ACHN (cell line): ENCODE data around the gene ARX.

Experiments
- DNase-seq: peaks from one replicate; pipeline ENCODE4 v3.0.0-alpha.2; 2015
- in situ Hi-C: cut with HindIII; loops from 2 replicates; pipeline ENCODE4 v1.10.0; 2017; ENCODE audit warnings: low sequenced_read_pairs, low pct_ligation_motif_present, low pct_unique_long_range_greater_than_20kb

The ARX gene

GRCh38 chrX:25018682-25019081 lies 2.9 kb upstream of the ARX start:
- no peak for DNase-seq
- in situ Hi-C loops = no loop called here

- DNase-seq = peak; percentile 8
- in situ Hi-C loops = no loop called here
Measured at GRCh38 chrX:25017667-25018247, 2.0 kb upstream of the ARX start.

GRCh38 chrX:25016938-25017598 lies 1.3 kb upstream of the ARX start:
- no peak for DNase-seq
- in situ Hi-C loops = no loop called here

GRCh38 chrX:25016361-25016671 lies 551 bp upstream of the ARX start:
- in situ Hi-C loops = no loop called here

GRCh38 chrX:25014366-25014838 lies 1.4 kb downstream of the ARX start:
- in situ Hi-C loops = no loop called here
- no peak for DNase-seq

More at GRCh38 chrX:25016361-25016671, 551 bp upstream of the ARX start:
- no peak for DNase-seq

- no peak for DNase-seq
Measured at GRCh38 chrX:25013632-25014365, 2.0 kb downstream of the ARX start.

GRCh38 chrX:25012793-25013631 lies 2.8 kb downstream of the ARX start:
- in situ Hi-C loops = no loop called here
- DNase-seq = no peak

More at GRCh38 chrX:25013632-25014365, 2.0 kb downstream of the ARX start:
- in situ Hi-C loops = no loop called here

- peak; percentile 14 for DNase-seq
- in situ Hi-C loops = no loop called here
Measured at GRCh38 chrX:25012433-25012735, 3.4 kb downstream of the ARX start.

GRCh38 chrX:25011589-25012432 lies 4.0 kb downstream of the ARX start:
- no peak for DNase-seq
- in situ Hi-C loops = no loop called here

- in situ Hi-C loops = no loop called here
- no peak for DNase-seq
Measured at GRCh38 chrX:25010784-25011588, 4.8 kb downstream of the ARX start.

- no peak for DNase-seq
- in situ Hi-C loops = no loop called here
Measured at GRCh38 chrX:25009407-25009806, 6.4 kb downstream of the ARX start.

- in situ Hi-C loops = no loop called here
- DNase-seq = no peak
Measured at GRCh38 chrX:25007059-25008053, 8.4 kb downstream of the ARX start.

GRCh38 chrX:25006586-25007058 lies 9.1 kb downstream of the ARX start:
- DNase-seq = no peak
- in situ Hi-C loops = no loop called here

- in situ Hi-C loops = no loop called here
- DNase-seq = no peak
Measured at GRCh38 chrX:25005382-25006185, 10.2 kb downstream of the ARX start.

GRCh38 chrX:25005034-25005381 lies 10.8 kb downstream of the ARX start:
- in situ Hi-C loops = no loop called here
- no peak for DNase-seq
